Endometrial microvascular endothelial cells (primary cell): Measurements from ENCODE around the gene OTX2. TPM values are rescaled to one million over a fixed set of nuclear protein-coding genes. Genes with fewer than 3 reads are reported as not detected.

Experiments
- in situ Hi-C: cut with HindIII; loops from 2 replicates; pipeline ENCODE4 v1.10.0; 2017; ENCODE audit warnings: low sequenced_read_pairs, low pct_unique_long_range_greater_than_20kb; ENCODE audit errors: inconsistent ontology term
- total RNA-seq: library from RNA; depleted of rRNA; stranded (reverse); fragments of >200 nt; gene quantifications from one replicate; pipeline ENCODE4 v1.2.3, GENCODE V29; 2015; ENCODE audit errors: inconsistent ontology term

Gene OTX2
- not detected for total RNA-seq

DNA sequence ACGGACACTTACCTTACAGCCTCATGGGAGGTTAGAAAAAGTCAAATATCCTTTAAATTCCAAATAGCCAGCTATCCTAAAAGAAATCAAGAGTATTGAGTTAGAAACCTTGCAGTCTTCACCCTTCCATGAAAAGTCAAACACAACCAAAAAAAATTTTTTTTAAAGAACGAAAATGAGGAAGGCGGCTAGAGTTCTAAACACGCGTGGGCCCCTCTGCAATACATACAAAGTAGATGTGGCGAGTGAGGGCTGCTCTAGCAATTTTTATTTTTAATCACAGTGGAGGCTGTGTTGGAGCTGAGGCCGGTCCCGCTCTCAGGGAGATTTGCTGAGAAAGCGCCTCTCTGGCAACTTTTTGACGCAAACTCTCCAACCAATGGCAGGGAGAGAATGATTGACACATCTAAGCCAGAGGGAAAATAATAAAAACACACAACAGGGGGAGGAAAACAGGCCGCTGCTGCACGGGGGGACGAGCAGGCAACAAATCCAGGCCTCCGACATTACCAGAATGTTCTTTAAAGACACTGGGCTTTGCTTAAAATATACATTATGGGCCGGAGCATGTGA, at the start of gene OTX2:
OTX2 (minus strand) TSS at position 333 of the 573 bp plus-strand sequence. CDS start 5,023 bp downstream, outside the sequence.
- in situ Hi-C loops: no loop called here

DNA sequence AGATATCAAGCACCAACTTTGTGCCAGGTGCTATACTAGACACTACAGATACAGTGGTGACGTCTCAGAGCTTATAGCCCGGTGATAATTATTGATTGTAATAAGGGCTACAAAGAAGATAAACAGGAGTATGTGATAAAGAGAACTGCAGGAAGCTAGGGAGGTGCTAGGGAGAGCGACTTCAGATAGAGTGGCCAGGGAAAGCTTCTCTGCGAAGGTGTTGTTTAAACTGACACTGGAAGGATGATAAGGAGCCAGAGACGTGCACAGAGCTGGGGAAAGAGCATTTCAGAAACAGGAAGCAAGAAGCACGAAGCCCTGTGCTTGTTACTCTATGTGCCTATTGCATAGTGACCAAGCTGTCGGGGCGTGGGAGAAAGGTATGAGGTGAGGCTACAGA, 48.1 kb upstream of the OTX2 start:
- in situ Hi-C loops: no loop called here

DNA sequence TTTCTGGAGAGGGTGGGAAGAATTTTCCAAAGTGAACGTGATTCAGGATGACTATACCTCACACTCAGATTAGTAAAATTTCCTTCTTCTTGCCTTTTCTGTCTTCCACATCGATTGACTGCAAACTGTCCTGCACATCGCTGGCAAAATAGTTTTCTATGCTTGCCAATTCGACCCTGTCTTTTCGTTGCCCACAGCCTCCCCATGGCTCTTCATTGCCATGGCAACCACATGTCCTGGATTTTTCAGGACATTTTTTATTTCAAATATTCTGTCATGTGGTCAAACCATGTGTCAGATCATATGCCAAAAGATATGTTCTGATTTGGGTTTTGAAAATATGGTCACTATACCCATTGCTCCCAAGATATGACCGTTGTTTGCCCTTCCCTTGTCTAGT, 46.9 kb upstream of the OTX2 start:
- in situ Hi-C loops: no loop called here

DNA sequence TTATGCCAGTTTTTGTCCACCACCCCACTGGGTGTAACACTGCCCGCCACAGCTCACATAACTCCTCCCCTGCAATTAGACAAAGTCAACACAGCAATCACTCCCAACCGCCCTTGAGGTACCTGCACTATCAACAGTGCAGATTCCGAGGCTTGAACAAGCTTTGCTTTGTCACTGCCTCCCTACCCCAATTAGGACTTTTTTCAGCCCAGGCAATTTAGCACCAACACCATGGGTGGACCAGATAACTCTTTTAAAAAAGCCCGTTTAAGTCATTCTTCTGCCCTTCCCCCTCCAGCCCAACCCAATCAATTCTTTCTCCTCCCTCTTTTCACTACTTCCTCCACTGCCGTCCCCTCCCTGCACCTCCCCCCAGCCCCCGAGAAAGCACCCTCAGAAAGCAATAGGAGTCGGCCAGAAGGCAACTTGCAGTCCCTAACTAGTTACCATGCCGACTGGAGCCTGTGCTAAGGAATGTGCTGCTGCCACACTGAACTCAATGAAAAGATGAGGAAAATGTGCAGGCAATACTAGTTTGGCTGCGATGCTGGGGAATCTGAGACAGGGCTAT, 45.7 kb upstream of the OTX2 start:
- in situ Hi-C loops: no loop called here

DNA sequence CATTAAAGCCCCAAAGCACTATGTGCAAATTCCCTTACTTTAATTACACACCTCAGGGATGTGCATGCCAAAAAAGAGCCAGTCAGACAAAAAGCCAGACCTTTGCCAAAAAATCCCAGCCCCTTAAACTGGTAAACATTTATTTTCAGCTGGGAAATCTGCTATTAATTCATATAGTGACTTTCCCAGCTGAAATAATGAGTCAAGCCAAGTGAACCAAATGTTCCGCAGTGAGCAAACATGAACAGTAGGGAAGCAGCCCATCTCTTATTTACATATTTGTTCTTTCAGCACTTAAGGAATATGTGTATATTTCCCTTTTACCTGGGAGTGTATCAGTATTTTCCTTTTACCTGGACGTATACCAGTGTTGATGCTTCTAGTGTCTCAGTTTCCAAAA, 44.0 kb upstream of the OTX2 start:
- in situ Hi-C loops: no loop called here

DNA sequence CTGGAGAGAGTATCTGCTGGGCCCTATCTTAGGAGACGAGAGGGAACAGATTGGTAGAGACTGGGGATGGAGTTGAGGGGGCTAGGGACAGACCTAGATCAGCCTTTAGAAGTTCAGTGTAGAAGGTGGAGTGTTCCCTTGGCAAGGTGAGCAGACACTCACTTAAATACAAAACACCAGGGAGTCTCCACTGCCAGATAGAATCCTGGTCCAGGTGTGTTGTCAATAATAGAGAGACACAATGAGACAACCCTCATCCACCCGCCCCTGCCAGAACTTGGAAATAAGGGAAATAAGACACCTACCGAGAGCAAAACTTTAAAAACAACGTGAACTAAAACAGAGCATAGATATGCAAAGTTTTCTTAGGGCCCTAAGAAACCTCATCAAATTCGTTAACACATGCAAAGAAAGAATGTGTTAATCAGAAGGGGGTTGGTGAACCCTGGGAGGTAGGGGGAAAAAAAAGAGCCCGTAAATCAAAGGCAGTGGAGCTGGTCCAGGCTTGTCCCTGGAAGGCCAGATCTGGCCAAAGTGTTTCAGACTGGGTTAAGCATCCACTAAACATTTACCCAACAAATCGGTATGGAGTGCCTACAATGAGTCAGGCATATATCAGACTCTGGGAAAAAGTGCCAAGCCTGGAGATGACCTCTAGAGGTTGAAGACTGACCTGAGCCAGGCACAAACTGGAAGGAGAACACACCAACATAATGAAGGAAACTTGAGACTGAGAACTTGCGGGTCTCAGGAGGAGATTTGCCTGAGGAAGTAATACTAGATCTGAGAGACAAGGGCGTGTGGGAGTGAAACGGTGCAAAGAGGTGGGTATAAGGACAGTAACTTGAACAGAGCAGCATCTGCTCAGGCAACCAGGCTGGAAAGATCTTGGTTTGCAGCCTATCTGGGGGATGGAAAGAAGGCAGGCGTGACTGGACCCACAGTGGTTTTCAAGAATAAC, 37.0 kb upstream of the OTX2 start:
- in situ Hi-C loops: no loop called here

DNA sequence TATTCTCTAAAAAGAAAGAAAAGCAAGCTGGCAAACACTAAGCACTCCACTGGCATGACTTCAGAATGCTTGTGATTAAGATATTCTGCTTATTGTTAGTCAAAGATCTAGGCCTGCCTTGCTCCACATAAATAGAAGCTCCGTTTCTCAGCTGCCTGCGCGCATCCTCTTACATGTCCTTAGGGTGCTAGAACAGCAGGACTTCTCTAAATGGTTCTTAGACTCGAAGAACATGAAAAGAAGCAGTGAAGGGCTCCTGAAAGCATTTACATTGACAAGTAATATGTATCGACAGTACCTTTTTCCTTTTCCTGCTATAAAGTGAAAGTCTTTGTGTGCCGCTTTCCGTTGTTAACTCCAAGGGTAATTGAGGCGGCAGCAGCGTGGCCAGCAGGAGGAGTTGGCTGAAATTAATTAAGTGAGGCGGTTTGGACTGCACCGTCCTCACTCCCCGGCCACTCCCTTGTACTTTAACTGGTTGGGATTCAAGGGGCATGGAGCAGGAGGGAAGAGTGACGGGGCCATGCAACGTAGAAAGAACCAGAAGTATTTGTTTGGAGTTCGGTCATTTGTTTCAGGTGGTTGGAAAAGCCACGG, 34.2 kb upstream of the OTX2 start:
- in situ Hi-C loops: no loop called here

DNA sequence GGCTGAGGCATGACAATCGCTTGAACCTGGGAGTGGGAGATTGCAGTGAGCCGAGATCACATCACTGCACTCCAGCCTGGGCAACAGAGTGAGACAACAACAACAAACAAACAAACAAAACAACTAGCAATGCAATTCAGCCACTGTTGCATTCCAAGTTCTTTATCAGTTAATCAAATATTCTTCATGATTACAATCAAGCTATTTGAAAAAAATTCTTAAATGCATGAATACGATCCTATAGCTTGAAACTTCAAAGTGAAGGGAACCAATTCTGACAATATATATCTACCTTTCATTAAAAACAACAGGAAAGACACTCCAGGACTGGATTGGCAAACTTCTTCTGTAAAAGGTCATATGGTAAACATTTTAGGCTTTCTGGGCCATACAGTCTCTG, 31.3 kb upstream of the OTX2 start:
- in situ Hi-C loops: no loop called here

DNA sequence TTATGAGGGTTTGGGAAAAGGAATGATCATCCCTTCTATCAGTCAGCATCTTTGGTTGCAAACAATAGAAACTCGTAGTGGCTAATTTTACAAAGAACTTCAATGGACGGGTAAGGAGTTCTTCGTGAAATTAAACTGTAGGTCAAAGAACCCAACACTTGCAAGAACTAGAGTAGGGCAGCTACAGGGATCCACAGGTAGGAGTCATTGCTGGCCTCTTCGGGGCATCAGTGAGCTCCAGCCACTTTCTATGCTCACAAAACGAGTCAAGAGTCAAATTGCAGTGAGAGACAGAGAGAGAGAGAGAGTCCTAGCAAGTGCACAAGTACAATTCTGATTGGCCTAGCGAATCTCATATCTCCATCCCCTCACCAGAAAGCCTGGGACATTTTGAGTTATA, 29.9 kb upstream of the OTX2 start:
- in situ Hi-C loops: no loop called here

DNA sequence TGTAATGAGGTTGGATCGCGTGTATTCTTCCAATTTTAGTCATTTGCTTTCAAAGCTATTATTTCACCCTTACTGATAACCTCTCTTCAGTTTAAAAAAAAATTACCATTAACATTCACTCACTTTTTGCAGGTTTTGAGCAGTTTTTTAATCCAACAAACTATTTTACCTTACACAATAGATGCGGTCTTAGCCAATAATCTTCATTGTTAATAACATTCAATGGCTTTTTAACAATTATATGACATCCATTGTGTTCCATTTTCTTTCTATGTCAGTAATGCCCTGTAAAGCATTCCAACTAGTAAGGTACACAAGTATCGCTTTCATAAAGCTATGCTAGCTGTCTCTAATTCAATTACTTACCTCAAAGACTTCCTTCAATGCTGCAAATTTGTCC, 18.9 kb upstream of the OTX2 start:
- in situ Hi-C loops: no loop called here

DNA sequence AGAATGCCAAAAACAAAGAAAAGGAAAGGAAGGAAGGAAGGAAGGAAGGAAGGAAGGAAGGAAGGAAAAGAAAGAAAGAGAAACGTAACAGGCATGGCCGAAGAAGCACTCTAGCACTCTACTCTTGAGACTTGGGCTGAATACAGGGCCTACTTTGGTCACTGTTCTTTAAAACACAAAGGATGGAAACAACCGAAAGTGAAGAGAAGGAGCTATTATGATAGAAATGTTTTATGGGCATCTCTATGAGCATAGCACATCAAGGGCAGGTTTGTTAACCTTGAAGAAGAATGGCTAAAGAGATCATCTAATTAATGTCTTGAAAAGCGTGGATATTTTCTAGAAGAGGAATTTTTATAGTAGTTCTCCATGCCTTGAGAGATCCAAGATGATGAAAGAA, 15.9 kb upstream of the OTX2 start:
- in situ Hi-C loops: no loop called here

DNA sequence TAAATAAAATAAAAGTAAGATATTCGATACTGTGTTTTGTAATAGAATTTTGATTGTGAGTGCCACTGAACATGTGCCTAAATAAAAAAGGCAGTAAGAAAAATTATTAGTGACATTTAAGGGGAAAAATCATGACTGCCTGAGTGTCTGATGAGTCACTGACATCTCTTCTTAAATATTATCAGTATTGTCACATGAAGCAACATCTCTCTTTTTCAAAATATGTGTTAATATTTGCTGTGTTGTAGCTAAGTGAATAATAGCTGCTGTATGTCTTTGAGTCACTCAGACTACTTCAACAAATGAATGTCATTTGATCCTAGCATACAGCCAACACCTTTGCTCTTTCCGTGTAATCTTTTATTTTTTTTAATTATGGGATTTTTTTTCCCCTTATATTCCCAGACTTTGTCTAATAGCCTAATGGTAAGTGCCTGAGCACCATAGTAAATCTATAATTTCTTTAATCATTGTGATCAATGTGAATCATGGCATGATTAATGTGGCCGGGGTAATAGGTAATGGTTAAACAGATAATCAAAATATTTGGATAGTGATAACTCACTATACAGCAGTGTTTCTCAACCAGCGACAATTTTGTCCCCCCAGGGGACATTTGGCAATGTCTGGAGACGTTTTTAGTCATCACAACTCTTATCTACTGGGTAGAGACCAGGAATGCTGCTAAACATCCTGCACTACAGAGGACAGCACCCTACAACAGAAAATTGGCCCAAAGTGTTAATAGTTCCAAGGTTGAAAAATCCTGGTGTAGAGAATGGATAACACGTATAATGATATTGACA, 11.7 kb upstream of the OTX2 start:
- in situ Hi-C loops: no loop called here

DNA sequence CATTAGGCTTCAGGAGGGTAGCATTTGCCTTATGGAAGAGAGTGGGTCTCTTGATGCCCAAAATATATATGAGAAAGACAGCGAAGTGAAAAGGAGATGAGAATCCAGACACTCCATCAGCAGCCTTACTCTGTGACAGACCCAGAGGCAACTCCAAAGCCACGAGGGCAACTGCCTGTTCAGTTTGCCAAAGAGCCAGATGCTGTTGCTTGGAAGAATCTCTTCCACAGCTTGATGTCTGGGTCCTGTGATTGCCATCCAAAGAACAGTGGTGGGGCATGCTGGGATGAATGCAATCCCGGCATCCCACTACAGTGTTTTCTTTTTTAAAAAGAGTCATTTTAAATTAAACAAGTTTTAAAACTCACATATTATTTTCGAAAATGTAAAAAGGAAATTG, 10.9 kb upstream of the OTX2 start:
- in situ Hi-C loops: no loop called here

DNA sequence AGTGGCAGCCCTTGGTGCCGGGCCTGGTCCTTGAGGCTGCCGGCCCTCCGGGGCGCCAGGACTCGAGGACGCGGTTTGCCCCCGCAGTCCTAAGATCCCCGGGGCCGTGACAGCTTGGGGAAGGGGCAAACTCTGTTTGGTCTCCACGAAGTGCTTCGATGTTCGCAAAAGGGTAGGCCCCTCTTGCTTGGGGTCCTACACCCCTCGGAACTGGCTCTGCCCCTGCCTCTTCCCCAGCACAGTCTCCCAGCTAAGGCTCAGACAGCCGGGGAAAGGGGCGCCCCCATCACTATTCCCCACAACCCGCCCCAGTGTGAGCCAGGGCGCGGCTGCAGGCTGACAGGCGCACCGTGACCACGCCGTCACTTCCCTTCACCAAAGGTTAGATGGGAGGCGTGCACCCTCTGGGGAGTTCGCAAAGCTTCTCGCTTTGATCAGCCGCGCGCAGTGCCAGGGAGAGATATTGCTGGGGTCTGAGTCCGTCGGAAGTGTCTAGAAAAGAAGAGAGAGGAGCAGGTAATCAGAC, 7.2 kb upstream of the OTX2 start:
- in situ Hi-C loops: no loop called here

DNA sequence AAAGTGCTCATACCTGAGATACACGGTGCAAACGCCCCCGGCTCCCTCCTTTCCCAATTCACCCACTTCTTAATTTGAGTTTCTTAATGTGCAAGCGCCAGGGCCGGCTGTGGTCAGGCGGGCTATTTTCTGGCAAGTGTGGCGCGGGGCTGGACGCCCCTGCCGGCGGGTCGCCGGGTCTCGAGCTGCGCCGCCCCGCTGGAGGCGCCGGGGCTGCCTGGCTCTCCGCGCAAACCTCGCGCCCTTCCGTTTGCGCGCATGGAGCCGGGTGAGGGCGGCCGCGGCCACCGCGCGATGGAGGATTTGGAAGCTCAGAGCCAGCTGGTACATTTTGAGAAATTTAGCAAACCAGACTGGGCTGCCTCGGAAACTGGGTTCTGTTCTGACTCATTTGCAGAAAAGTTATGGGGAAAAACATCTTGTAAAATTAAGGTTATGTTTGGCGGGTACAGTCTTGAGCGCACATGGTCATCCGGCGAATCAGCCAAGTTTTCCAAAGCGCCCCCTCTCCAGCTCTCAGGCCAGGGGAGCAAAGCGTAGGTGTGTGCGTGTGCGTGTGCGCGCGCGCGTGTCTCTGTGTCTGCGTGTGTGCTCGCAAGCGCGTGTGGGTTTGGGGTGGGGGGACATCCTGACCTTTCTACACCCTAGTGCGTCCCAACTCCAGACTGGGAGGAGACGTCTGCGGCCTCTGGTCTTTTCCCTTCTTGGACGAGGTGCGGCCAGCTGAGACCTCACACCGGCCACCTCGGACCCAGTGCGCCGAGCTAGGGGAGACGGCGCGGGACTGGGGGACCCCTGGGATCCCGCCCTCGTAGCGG, 6.5 kb upstream of the OTX2 start:
- in situ Hi-C loops: no loop called here

DNA sequence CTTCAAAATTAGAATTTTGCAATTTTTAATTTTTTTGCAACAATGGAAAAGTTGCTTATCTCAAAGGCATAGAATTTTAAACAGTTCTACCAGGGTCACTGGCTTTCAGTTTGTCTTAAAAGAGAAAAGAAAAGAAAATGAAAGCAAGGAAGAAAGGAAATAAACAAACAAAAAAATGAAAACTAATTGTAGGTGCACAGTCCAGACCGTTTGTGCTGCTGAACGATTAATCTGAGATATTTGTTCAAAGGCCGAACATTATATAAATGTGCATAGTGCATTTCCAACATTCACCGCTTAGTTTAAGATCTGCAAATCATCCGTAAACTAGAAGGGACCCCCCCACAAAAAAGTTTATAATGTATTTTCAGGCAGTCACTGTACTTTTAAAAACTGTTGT, 5.5 kb upstream of the OTX2 start:
- in situ Hi-C loops: no loop called here

DNA sequence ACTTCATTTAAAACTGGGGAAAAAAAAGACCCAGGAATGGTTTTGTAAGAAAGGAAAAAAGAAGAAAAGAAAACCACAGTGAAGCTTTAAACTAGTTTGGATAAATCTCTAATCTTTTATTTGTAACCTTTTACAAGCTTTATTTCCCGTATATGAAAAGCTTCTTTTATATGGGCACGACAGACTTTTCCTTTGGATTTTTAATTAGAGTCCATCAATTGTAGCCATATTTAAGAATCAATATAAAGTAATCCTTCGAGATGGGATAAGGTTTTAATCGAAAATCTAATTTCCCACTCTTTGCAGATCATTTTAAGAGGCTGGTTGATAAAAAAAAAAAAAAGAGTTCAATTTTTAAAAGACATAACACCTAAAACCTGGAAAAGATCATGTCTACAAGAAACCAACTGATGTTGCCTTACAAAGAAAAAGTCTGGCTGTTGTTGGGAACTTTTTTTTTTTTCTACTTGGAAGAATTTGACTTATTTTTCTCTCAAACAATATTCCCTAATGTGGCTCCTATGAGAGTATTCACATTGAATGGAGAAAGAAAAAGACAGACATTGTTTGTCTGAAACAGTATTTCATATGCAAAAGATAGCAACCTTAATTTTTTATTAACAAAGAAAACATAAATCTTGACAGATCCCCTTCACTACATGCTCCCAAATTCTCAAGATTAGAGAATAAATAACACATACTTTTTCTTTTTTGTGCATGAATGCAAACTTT, 4.9 kb upstream of the OTX2 start:
- in situ Hi-C loops: no loop called here
